ENCODE measurements around the gene DENND2A.

DENND2A gene

GRCh38 chr7:140619176-140619575 is 21.4 kb downstream of the DENND2A start:
- no peak for DNase-seq

GRCh38 chr7:140618306-140618705 is 22.3 kb downstream of the DENND2A start:
- no peak for DNase-seq

GRCh38 chr7:140617081-140617480 is 23.5 kb downstream of the DENND2A start:
- DNase-seq = no peak

- no peak for DNase-seq
Measured at GRCh38 chr7:140616328-140616727, 24.3 kb downstream of the DENND2A start.

GRCh38 chr7:140611641-140612040 is 29.0 kb downstream of the DENND2A start:
- no peak for DNase-seq

GRCh38 chr7:140610204-140611165 is 30.1 kb downstream of the DENND2A start:
- DNase-seq = no peak

- DNase-seq = no peak
Measured at GRCh38 chr7:140609646-140610045, 31.0 kb downstream of the DENND2A start.

- DNase-seq = peak; percentile 86
Measured at GRCh38 chr7:140607441-140607989, 33.1 kb downstream of the DENND2A start.

GRCh38 chr7:140605337-140605736 is 35.3 kb downstream of the DENND2A start:
- DNase-seq = no peak

GRCh38 chr7:140604760-140605159 is 35.9 kb downstream of the DENND2A start:
- no peak for DNase-seq

- no peak for DNase-seq
Measured at GRCh38 chr7:140604076-140604475, 36.5 kb downstream of the DENND2A start.

GRCh38 chr7:140601566-140602174 is 38.9 kb downstream of the DENND2A start:
- no peak for DNase-seq

- no peak for DNase-seq
Measured at GRCh38 chr7:140600341-140600740, 40.3 kb downstream of the DENND2A start.

GRCh38 chr7:140597428-140597949 is 43.1 kb downstream of the DENND2A start:
- DNase-seq = peak; percentile 73

- peak; percentile 54 for DNase-seq
Measured at GRCh38 chr7:140596519-140597427, 43.8 kb downstream of the DENND2A start.

- no peak for DNase-seq
Measured at GRCh38 chr7:140595468-140596092, 45.0 kb downstream of the DENND2A start.

GRCh38 chr7:140594131-140594691 is 46.4 kb downstream of the DENND2A start:
- DNase-seq = peak; percentile 47

- DNase-seq = no peak
Measured at GRCh38 chr7:140593672-140593982, 47.0 kb downstream of the DENND2A start.

- no peak for DNase-seq
Measured at GRCh38 chr7:140592964-140593671, 47.5 kb downstream of the DENND2A start.

- no peak for DNase-seq
Measured at GRCh38 chr7:140591180-140591902, 49.3 kb downstream of the DENND2A start.
